OCI-LY1 (cell line): Measurements from ENCODE around the gene NEURL1B.

Experiments used
- CTCF ChIP-seq: fragments of 200-600 bp; sonication (generic), shearing (Covaris generic); IDR thresholded peaks from 2 replicates; pipeline ENCODE4 v1.5.1; 2017; ENCODE audit warnings: mild to moderate bottlenecking, antibody characterized with exemption, low read length, moderate library complexity, mixed read lengths
- EZH2 ChIP-seq: fragments of 200-600 bp; sonication (generic), shearing (Covaris generic); IDR thresholded peaks from 2 replicates; pipeline ENCODE4 v1.8.0; 2017; ENCODE audit warnings: borderline replicate concordance, mixed run types, mild to moderate bottlenecking, antibody characterized with exemption, low read length, moderate library complexity, mixed read lengths

DNA sequence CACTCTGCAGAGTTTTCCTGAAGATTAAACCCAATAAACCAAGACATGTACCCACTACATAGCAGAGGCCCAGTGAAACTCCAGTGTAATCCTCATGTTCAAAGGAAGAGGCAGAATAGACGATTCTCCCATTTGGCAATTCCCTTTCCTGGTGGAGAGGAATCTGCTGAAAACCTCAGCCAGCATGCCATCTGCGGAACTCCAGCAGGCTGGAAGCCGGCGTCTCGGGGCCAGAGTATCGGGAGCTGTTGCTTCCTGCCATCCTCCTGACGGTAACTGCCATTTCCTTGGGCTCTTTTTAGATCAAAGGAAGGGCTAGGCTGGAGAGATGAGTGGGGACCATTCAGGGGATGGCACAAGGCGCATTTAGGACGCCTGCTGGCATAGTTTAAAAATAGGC, 20.5 kb downstream of the NEURL1B start:
- TF ChIP-seq CTCF (no peak), EZH2 (no peak)
